Stimulated activated CD4-positive, alpha-beta T cell treated with anti-CD3 and anti-CD28 coated beads, Interleukin-4, amount 100 ng/mL, for 24 hours (primary cell): Measurements from ENCODE around the gene CREB5.
"Not testable (repeated sequence)": the region's sequence is repeated elsewhere in the genome, so short reads cannot be mapped to it uniquely, and the experiment has no call there.

ENCODE experiments used
- DNase-seq: peaks from one replicate; pipeline ENCODE4 v3.0.0-alpha.2; 2020

Gene CREB5

GRCh38 chr7:28793381-28794085 is 381.2 kb downstream of the CREB5 start:
- no peak for DNase-seq

GRCh38 chr7:28798274-28798673 is 386.0 kb downstream of the CREB5 start:
- DNase-seq = no peak

GRCh38 chr7:28799619-28800018 is 387.3 kb downstream of the CREB5 start:
- DNase-seq = no peak

- no peak for DNase-seq
Measured at GRCh38 chr7:28800150-28800549, 387.8 kb downstream of the CREB5 start.

- DNase-seq = no peak
Measured at GRCh38 chr7:28802450-28802849, 390.1 kb downstream of the CREB5 start.

GRCh38 chr7:28804157-28804556 is 391.8 kb downstream of the CREB5 start:
- DNase-seq = no peak

- no peak for DNase-seq
Measured at GRCh38 chr7:28804990-28805389, 392.7 kb downstream of the CREB5 start.

- no peak for DNase-seq
Measured at GRCh38 chr7:28806841-28807240, 394.5 kb downstream of the CREB5 start.

GRCh38 chr7:28807396-28807994 is 395.2 kb downstream of the CREB5 start:
- no peak for DNase-seq

GRCh38 chr7:28808796-28809533 is 396.6 kb downstream of the CREB5 start:
- DNase-seq = no peak

GRCh38 chr7:28811008-28811407 is 398.7 kb downstream of the CREB5 start:
- DNase-seq = no peak

- no peak for DNase-seq
Measured at GRCh38 chr7:28811701-28812430, 399.5 kb downstream of the CREB5 start.

GRCh38 chr7:28812616-28813015 is 400.3 kb downstream of the CREB5 start:
- no peak for DNase-seq

GRCh38 chr7:28813243-28813962 is 401.1 kb downstream of the CREB5 start:
- DNase-seq = no peak

GRCh38 chr7:28815369-28815927 is 403.1 kb downstream of the CREB5 start:
- no peak for DNase-seq

GRCh38 chr7:28815928-28816373 is 403.6 kb downstream of the CREB5 start:
- DNase-seq = no peak

GRCh38 chr7:28818996-28819395 is 406.7 kb downstream of the CREB5 start:
- DNase-seq = no peak

GRCh38 chr7:28823582-28823981 is 411.3 kb downstream of the CREB5 start:
- no peak for DNase-seq

GRCh38 chr7:28825817-28826448 is 413.6 kb downstream of the CREB5 start:
- not testable (repeated sequence) for DNase-seq

GRCh38 chr7:28830846-28831245 is 418.5 kb downstream of the CREB5 start:
- no peak for DNase-seq

- no peak for DNase-seq
Measured at GRCh38 chr7:28832669-28833068, 420.4 kb downstream of the CREB5 start.

- DNase-seq = no peak
Measured at GRCh38 chr7:28835800-28836199, 423.5 kb downstream of the CREB5 start.
